K562 (cell line): ENCODE data around the gene SHISA4. TPM values are rescaled to one million over a fixed set of nuclear protein-coding genes. Genes with fewer than 3 reads are reported as not detected.
A peak's percentile ranks its signal among the peaks of the same experiment; 100 is the strongest.

Experiments
- AFF1 ChIP-seq, 2 experiments: fragments of 450-650 bp; IDR thresholded peaks; 2 replicates each; pipeline ENCODE4 v1.6.1; 2018; ENCODE audit warnings: mild to moderate bottlenecking in 2 of 2, low read depth in 1 of 2; ENCODE audit not compliant: partially characterized antibody in 2 of 2
- ARID3B ChIP-seq: fragments of 250-450 bp; sonication (Bioruptor Pico); IDR thresholded peaks from 2 replicates; pipeline ENCODE4 v1.4.0; 2020; ENCODE audit warnings: borderline replicate concordance
- FOXA1 ChIP-seq: fragments of 450-650 bp; IDR thresholded peaks from 2 replicates; pipeline ENCODE4 v1.6.1; 2016; ENCODE audit warnings: mild to moderate bottlenecking, borderline replicate concordance
- IRF2 ChIP-seq: sonication (generic); formaldehyde crosslinking; IDR thresholded peaks from 2 replicates; pipeline ENCODE4 v1.8.1; 2022; ENCODE audit warnings: mild to moderate bottlenecking, missing genetic modification reagents
- KAT7 ChIP-seq: sonication (generic); formaldehyde crosslinking; IDR thresholded peaks from 2 replicates; pipeline ENCODE4 v1.8.0; 2022; ENCODE audit warnings: missing genetic modification reagents, mild to moderate bottlenecking, borderline replicate concordance
- NFIC ChIP-seq: fragments of 450-650 bp; IDR thresholded peaks from 2 replicates; pipeline ENCODE4 v1.6.1; 2017; ENCODE audit warnings: mild to moderate bottlenecking, inconsistent platforms
- ZNF316 ChIP-seq: fragments of 450-650 bp; IDR thresholded peaks from 2 replicates; pipeline ENCODE4 v1.6.1; 2016
- polyA plus RNA-seq, 8 experiments: library from polyadenylated mRNA; depleted of rRNA in 4 of 8; stranded (reverse) in 5 of 8; unstranded in 3 of 8; fragments of >200 nt; fragmentation: Nextera tagmentation in 2 of 8; fragmentation: Illumina TruSeq in 1 of 8; extraction: Ambion mirVana in 2 of 8; extraction: Trizol in 1 of 8; gene quantifications; 2 replicates each; pipeline versions ENCODE4 v1.2.1 to v1.2.3, GENCODE V29; 2011 to 2014; ENCODE audit warnings: inconsistent platforms in 1 of 8, missing spikeins in 1 of 8
- total RNA-seq, 7 experiments: library from RNA; depleted of rRNA in 6 of 7; stranded (reverse); fragments of >200 nt in 6 of 7; fragmentation: Illumina TruSeq in 2 of 7; extraction: Trizol in 2 of 7; gene quantifications; 2 replicates each; pipeline versions ENCODE4 v1.2.1 to v1.2.3, GENCODE V29; 2011 to 2021; ENCODE audit warnings: low replicate concordance in 1 of 7
- TF ChIP-seq, protein P1 (sequence below): IDR thresholded peaks from 2 replicates; pipeline ENCODE4 v1.6.1; 2011; ENCODE audit warnings: borderline replicate concordance, low read depth, mild to moderate bottlenecking, moderate library complexity, low read length; ENCODE audit not compliant: insufficient read depth, poor library complexity, severe bottlenecking

Gene SHISA4
- total and polyA plus RNA-seq, 9 of the 15 experiments (the other 6 are each of a cell fraction or from before 2014, with no cell fraction given) = 0.15 to 0.95 (median 0.68) TPM; not detected in 2

GRCh38 chr1:201939148-201939547 is 50.5 kb downstream of the SHISA4 start (continued):
- TF ChIP-seq, protein P1, sequence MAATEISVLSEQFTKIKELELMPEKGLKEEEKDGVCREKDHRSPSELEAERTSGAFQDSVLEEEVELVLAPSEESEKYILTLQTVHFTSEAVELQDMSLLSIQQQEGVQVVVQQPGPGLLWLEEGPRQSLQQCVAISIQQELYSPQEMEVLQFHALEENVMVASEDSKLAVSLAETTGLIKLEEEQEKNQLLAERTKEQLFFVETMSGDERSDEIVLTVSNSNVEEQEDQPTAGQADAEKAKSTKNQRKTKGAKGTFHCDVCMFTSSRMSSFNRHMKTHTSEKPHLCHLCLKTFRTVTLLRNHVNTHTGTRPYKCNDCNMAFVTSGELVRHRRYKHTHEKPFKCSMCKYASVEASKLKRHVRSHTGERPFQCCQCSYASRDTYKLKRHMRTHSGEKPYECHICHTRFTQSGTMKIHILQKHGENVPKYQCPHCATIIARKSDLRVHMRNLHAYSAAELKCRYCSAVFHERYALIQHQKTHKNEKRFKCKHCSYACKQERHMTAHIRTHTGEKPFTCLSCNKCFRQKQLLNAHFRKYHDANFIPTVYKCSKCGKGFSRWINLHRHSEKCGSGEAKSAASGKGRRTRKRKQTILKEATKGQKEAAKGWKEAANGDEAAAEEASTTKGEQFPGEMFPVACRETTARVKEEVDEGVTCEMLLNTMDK = no peak
- TF ChIP-seq ZNF316 (peak; percentile 45; the same call in 1 of the 2 replicates), AFF1 (IDR thresholded peaks at IDR 0.05; ENCODE audit: low read depth in 1 of 2, partially characterized antibody in 2 of 2) (peak in 1 of 2 experiments; percentile 84), IRF2 (CRISPR knock-in tag) (no peak), KAT7 (CRISPR knock-in tag) (0 out of 2 replicates have a peak, but pooled peaks have one; percentile 42), ARID3B (CRISPR knock-in tag) (no peak), NFIC (0 out of 2 replicates have a peak, but pooled peaks have one; percentile 7), FOXA1 (no peak)
